Thyroid gland (tissue), 4 donors: Measurements from ENCODE around the gene CYP2B6. TPM values are rescaled to one million over a fixed set of nuclear protein-coding genes. Genes with fewer than 3 reads are reported as not detected.
"Not testable (repeated sequence)": the region's sequence is repeated elsewhere in the genome, so short reads cannot be mapped to it uniquely, and the experiment has no call there.

Experiments used
- DNase-seq, 2 donors: peaks; one replicate each; pipeline ENCODE4 v3.0.0-alpha.2; 2019
- H3K27ac ChIP-seq, 3 donors: fragments of 200-600 bp; sonication (generic); 1 replicate in 2 of 3; 2 replicates in 1 of 3; pipeline ENCODE4 v1.5.1; 2016 to 2019; ENCODE audit warnings: mild to moderate bottlenecking in 1 of 3, moderate library complexity in 1 of 3
- H3K27me3 ChIP-seq: fragments of 200-600 bp; sonication (generic); one replicate; pipeline ENCODE4 v1.5.1; 2019
- H3K36me3 ChIP-seq, 2 donors: fragments of 200-600 bp; sonication (generic); one replicate each; pipeline ENCODE4 v1.5.1; 2016 to 2019
- H3K4me1 ChIP-seq, 2 donors: fragments of 200-600 bp; sonication (generic); one replicate each; pipeline ENCODE4 v1.5.1; 2017 to 2019
- H3K4me3 ChIP-seq, 3 donors: fragments of 200-600 bp; sonication (generic); replicated peaks in 1 of 3; 1 replicate in 2 of 3; 2 replicates in 1 of 3; pipeline ENCODE4 v1.5.1; 2016; ENCODE audit warnings: mild to moderate bottlenecking in 1 of 3
- H3K9me3 ChIP-seq: fragments of 200-600 bp; sonication (generic); one replicate; pipeline ENCODE4 v1.5.1; 2017
- POLR2A ChIP-seq, 2 donors: fragments of 450-650 bp; IDR thresholded peaks; one replicate each; pipeline ENCODE4 v1.6.1; 2017; ENCODE audit warnings: antibody characterized with exemption in 2 of 2, mild to moderate bottlenecking in 2 of 2, moderate library complexity in 1 of 2
- WGBS, 2 donors: methylation state at CpG; one replicate each; pipeline ENCODE4 v1.1.5; 2017; 5-methylcytosine and 5-hydroxymethylcytosine counted together
- intact Hi-C: fragments of 100-400 bp; cut with DNase I; formaldehyde crosslinking; loops from one replicate; pipeline ENCODE4 v1.15.1; 2023
- total RNA-seq, 4 donors: library from RNA; depleted of rRNA; stranded (reverse); fragments of >200 nt; gene quantifications; one replicate each; pipeline ENCODE4 v1.2.3, GENCODE V29; 2016
- TF ChIP-seq, protein P1 (sequence below), 6 experiments: fragments of 200-600 bp in 3 of 6; fragments of 450-650 bp in 3 of 6; sonication (generic) in 3 of 6; IDR thresholded peaks; one replicate each; pipeline ENCODE4 v1.5.1; 2016 to 2019; ENCODE audit warnings: antibody characterized with exemption in 6 of 6, mild to moderate bottlenecking in 2 of 6, inconsistent platforms in 1 of 6, moderate library complexity in 1 of 6

The CYP2B6 gene
- total RNA-seq, 4 donors from 2014 or later: not detected

DNA sequence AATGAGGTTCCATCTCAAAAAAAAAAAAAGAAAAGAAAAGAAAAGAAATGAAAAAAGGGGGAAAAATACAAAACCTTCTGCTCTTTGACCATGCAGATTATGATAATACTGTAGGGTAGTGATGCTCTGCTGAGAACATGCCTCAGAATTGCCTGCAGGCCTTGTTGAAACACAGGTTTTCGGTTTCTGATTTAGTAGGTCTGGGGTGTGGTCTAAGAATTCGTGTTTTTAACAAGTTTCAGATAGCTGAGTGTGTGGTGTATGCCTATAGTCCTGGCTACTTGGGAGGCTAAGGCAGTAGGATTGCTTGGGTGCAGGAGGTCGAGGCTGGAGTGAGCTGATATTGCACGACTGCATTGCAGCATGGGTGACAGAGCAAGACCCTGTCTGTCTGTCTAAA is 14.9 kb upstream of the CYP2B6 start:
- DNase-seq: no peak
- no peaks in the 10 kb centered on the region for H3K36me3 ChIP-seq
- H3K4me3 ChIP-seq: no peak overlapping the region
- WGBS, 2 donors: 69 to 73% methylated on average over 4 of the region's 4 CpGs
- H3K27me3 ChIP-seq: no peaks in the 10 kb centered on the region
- H3K4me1 ChIP-seq: no peaks in the 10 kb centered on the region
- no peak overlapping the region for H3K27ac ChIP-seq
- TF ChIP-seq, protein P1, sequence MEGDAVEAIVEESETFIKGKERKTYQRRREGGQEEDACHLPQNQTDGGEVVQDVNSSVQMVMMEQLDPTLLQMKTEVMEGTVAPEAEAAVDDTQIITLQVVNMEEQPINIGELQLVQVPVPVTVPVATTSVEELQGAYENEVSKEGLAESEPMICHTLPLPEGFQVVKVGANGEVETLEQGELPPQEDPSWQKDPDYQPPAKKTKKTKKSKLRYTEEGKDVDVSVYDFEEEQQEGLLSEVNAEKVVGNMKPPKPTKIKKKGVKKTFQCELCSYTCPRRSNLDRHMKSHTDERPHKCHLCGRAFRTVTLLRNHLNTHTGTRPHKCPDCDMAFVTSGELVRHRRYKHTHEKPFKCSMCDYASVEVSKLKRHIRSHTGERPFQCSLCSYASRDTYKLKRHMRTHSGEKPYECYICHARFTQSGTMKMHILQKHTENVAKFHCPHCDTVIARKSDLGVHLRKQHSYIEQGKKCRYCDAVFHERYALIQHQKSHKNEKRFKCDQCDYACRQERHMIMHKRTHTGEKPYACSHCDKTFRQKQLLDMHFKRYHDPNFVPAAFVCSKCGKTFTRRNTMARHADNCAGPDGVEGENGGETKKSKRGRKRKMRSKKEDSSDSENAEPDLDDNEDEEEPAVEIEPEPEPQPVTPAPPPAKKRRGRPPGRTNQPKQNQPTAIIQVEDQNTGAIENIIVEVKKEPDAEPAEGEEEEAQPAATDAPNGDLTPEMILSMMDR (IDR thresholded peaks at IDR 0.05): no peak
- no peak for TF ChIP-seq POLR2A (IDR thresholded peaks at IDR 0.05)
- H3K9me3 ChIP-seq: no peaks in the 10 kb centered on the region
- intact Hi-C loops: no loop called here

DNA sequence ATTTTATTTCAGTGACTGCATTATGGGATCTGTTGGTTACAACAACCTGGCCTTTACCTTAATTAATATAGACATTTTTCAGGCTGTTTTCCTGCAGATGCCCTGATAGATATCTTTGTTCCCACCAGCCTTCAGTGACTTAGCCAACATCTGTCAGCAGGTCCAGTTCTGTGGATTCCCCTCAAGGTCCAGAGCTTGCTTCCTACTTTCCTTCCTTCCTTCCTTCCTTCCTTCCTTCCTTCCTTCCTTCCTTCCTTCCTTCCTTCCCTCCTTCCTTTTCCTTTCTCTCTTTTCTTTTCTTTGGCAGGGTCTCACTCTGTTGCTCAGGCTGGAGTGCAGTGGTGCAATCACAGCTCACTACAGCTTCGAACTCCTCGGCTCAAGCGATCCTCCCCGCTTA is 14.4 kb upstream of the CYP2B6 start:
- Histone ChIP-seq H3K27ac (no peak overlapping the region), H3K27me3 (no peaks in the 10 kb centered on the region), H3K9me3 (no peaks in the 10 kb centered on the region), H3K4me3 (no peak overlapping the region), H3K4me1 (no peaks in the 10 kb centered on the region), H3K36me3 (no peaks in the 10 kb centered on the region)
- no peak for DNase-seq
- TF ChIP-seq, protein P1 (IDR thresholded peaks at IDR 0.05): no peak
- intact Hi-C loops: no loop called here
- 82 to 94% methylated on average over 4 of the region's 4 CpGs for WGBS, 2 donors

DNA sequence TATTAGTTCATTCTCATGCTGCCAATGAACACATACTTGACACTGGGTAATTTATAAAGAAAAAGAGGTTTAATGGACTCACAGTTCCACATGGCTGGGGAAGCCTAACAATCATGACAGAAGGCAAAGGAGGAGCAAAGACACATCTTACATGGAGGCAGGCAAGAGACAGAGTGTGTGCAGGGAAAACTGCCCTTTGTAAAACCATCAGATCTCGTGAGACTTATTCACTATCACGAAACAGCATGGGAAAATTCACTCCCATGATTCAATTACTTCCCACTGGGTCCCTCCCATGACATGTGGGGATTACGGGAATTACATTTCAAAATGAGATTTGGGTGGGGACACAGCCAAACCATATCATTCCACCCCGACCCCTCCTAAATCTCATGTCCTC is 11.3 kb upstream of the CYP2B6 start:
- H3K36me3 ChIP-seq, intact Hi-C loops, H3K9me3 ChIP-seq, DNase-seq, H3K4me1 ChIP-seq, H3K4me3 ChIP-seq, H3K27ac ChIP-seq, H3K27me3 ChIP-seq: not testable (repeated sequence)
- WGBS, 2 donors: 78 to 79% methylated on average over 4 of the region's 4 CpGs

DNA sequence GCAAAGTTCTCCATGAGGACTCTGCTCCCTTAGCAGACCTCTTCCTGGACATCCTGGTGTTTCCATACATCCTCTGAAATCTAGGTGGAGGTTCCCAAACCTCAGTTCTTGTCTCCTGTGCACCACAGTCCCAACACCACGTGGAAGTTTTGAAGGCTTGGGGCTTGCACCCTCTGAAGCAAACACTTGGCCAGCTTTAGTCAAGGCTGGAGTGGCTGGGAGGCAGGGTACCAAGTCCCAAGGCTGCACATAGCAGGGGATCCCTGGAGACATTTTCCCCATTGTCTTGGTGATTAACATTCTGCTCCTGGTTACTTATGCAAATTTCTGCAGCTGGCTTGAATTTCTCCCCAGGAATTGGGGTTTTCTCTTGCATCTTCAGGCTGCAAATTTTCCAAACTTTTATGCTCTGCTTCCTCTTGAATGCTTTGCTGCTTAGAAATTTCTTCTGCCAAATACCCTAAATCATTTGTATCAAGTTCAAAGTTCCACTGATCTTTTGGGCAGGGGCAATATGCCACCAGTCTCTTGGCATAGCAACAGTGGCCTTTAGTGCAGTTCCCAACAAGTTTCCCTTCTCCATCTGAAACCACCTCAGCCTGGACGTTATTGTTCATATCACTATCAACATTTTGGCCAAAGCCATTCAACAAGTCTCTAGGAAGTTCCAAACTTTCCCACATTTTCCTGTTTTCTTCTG is 10.2 kb upstream of the CYP2B6 start:
- intact Hi-C loops, DNase-seq, H3K36me3 ChIP-seq, H3K27me3 ChIP-seq, H3K27ac ChIP-seq, H3K4me3 ChIP-seq, H3K9me3 ChIP-seq, H3K4me1 ChIP-seq: not testable (repeated sequence)
- 16 to 21% methylated on average over 2 of the region's 2 CpGs for WGBS, 2 donors

DNA sequence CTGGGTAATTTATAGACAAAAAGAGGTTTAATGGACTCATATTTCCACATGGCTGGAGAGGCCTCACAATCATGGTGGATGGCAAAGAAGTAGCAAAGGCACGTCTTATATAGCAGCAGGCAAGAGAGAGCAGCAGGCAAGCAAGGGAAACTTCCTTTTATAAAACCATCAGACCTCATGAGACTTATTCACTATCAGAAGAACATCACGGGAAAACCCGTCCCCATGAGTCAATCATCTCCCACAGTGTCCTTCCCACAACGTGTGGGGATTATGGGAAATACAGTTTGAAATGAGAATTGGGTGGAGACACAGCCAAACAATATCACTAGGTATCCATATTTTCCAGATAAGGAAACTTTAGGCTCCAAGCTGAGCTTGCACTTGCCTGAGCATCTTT is 9.5 kb upstream of the CYP2B6 start:
- H3K36me3 ChIP-seq: no peaks in the 10 kb centered on the region
- H3K4me3 ChIP-seq: no peak overlapping the region
- no peaks in the 10 kb centered on the region for H3K4me1 ChIP-seq
- H3K27me3 ChIP-seq: no peaks in the 10 kb centered on the region
- WGBS, 2 donors: 52% methylated on average over 4 of the region's 4 CpGs
- intact Hi-C loops: no loop called here
- H3K9me3 ChIP-seq: no peaks in the 10 kb centered on the region
- no peak for TF ChIP-seq POLR2A (IDR thresholded peaks at IDR 0.05)
- TF ChIP-seq, protein P1 (IDR thresholded peaks at IDR 0.05): no peak
- no peak for DNase-seq
- no peak overlapping the region for H3K27ac ChIP-seq

DNA sequence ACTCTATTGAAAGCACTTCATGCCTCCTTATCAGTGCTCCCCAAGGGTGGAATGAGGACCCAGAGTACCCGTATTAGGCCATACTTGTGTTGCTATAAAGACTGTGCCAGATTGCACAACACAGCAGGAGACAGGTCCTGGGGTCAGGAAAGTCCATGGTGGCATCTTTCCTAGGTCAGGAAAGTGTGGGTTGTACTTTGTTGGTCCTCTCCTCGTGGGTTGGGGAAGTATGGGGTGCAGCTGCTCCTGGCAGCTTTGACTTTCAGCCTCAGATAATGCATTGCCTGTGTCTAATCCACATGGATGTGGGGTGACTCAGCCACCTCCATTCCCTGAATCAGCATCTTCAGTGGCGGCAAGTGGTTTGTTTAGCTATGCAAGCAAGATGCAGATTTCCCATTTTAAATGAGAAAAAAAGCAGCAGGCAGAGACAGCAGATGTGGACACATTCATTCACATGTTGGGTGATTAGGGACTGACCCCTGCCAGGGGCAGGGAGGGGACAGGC is 8.4 kb upstream of the CYP2B6 start:
- H3K36me3 ChIP-seq: no peaks in the 10 kb centered on the region
- intact Hi-C loops: no loop called here
- TF ChIP-seq, protein P1 (IDR thresholded peaks at IDR 0.05): no peak
- TF ChIP-seq POLR2A (IDR thresholded peaks at IDR 0.05): no peak
- H3K4me1 ChIP-seq: no peaks in the 10 kb centered on the region
- no peak overlapping the region for H3K4me3 ChIP-seq
- 7 to 9% methylated on average over 3 of the region's 3 CpGs for WGBS, 2 donors
- no peak for DNase-seq
- H3K9me3 ChIP-seq: no peaks in the 10 kb centered on the region
- no peaks in the 10 kb centered on the region for H3K27me3 ChIP-seq
- no peak overlapping the region for H3K27ac ChIP-seq
